GM21381 (cell line): ENCODE data around the gene ABCC4.

ENCODE experiments used
- ATAC-seq: cut with Tn5 transposase; IDR thresholded peaks from one replicate; pipeline ENCODE4 v1.9.1; 2021; ENCODE audit warnings: mild to moderate bottlenecking, moderate library complexity; ENCODE audit not compliant: unreplicated experiment

ABCC4 gene

DNA sequence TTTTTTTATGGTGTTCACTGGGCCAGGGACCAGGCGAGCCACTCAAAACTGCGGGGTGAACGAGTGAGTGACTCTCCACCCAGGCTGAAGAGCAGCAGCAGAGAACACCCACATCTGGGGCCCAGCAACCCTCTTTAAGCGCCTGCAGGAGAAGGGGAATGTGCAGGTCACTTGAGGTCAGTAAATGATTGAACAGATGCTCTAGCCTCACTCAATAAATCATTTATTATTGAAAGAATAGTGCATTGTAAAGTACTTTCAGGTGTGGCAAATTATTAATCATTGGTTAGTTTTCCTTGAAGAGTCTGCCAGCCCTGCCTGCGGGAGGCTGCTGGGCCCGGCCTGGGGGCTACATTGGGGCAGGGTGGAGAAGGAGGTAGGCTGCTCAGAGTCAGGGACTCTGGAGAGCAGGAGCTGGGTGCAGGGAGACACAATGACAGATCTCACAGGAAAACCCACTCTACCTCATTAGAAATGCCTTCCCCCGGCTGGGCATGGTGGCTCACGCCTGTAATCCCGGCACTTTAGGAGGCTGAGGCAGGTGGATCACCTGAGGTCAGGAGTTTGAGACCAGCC lies 42.5 kb downstream of the ABCC4 start:
- peak; percentile 53 for ATAC-seq

DNA sequence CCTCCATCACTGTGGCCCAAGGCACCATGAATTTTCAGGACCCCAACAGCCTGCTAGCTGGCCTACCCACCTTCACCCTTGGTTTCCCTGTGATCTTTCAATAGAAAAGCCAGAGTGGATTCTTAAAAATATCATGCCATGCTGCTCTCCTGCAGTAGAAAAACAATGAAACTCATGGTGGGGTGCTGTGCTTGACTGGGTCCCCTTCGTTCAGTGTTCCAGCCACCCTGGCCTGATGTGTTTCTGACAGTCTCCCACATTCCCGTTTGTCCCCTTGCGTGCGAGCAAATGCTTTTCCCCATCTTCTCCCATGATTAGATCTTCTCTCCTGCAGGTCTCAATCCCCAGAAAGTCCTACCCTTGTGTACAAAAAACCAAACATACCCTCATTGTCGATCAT lies 43.2 kb downstream of the ABCC4 start:
- ATAC-seq = no peak

DNA sequence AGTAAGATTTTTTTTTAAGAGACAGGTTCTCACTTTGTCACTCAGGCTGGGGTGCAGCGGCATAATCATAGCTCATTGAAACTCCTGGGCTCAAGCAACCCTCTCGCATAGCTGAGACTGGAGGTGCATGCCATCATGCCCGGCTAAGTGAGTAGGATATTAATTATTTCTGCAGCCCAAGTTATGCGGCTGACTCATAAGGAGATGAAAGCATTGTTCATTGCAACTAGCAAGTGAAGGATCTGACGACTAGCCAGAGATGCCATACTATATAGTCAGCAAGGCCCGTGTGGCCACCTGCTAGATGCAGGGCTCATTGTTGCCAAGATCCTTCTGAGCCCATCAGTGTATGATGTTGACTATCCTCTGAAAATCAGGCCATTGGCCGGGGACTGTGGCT lies 45.2 kb downstream of the ABCC4 start:
- no peak for ATAC-seq

DNA sequence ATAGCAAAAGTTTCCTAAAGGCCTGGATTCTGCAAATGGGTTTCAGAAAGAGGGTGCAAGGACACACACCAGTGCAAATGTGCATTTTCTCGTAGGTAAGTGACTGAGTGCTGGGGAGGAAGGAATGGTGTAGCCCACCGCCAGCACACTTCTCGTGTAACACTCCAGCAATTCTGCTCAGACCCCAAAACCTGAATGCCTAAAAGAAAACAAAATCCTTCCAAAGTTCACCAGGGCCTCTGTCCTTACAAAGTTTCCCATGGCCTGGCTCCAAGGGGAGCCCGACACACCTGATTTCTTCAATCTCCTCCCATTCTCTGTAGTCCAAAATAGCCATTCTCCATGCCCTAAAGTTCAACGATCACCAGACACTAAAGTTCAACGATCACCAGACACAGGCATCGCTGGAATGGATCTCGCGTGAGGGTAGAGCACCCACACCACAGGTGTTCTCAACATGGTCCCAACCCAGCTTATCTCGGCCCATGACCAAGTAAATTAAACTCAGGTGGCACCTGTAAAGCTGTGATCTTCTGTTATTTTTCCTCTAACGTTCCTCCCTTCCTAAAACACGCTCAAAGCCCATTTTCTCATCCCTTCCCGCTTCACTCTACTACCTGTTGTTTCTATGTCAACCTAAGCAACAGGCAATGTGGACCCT lies 46.0 kb downstream of the ABCC4 start:
- ATAC-seq = no peak

DNA sequence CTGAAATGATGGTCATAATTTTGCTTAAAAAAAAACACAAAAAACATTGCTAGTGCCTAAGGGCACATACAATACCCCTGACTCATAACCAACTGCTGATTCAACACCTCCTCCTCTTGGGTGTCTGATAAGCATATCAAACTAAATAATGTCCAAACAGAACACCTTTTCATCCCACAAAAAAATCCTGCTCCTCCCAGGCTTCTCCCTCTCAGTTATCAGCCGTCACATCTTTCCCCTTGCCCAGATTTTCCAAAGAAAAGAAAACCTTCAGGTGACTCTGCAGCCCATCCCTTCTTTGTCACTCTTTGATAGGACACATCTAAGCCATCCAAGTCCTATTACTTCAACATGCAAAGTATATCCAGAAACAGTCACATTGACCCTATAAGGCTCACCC lies 46.9 kb downstream of the ABCC4 start:
- no peak for ATAC-seq

DNA sequence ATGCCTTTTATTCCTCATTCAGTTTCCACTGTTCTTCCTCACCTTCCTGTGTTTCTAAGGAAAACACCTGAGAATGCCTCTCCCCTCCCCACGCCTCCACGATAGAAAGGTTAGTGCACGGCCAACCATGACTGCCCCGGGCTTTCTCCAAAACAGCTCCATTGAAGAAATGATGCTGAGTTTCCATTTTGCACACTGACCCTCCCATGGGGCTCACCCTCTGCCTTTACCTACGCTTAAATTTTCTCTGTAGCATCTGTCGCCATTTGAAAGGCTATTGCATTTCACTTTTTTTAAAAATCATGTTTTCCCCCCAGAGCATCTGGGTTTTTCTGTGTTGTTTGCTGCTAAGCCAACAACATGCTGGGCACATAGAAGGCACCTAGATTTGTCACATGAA lies 48.2 kb downstream of the ABCC4 start:
- no peak for ATAC-seq

DNA sequence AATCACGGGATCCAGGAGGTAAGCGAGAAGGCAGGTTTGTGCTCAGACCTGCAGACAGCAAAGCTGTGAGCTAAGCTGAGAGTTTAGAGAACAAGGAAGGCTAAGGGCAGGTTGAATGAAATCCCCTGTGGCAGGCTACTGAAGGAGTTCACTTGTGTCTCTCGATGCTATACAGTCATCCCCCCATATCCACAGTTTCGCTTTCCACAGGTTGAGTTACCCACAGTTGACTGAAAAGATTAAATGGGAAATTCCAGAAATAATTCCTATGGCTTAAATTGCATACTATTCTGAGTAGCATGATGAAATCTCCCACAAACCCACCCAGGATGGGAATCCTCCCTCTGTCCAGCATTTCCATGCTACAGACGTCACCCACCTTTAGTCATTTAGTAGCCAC lies 49.6 kb downstream of the ABCC4 start:
- peak; percentile 39 for ATAC-seq

DNA sequence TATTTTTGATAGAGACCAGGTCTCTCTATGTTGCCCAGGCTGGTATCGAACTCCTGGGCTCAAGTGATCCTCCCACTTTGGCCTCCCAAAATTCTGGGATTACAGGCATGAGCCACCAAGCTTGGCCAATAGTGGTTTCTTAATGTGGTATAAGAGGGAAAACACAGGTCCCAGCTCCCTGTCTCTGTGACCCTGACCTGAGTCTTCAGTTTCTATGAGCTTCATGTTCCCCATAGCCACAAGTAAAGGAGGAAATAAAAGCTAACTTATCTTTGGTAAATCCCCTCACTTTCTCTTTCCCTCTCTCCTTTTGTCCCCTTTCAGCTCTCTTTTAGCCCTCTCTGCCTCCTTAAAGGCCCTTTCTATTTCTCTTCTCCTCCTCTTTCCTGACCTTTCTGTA lies 50.3 kb downstream of the ABCC4 start:
- ATAC-seq = peak; percentile 47

DNA sequence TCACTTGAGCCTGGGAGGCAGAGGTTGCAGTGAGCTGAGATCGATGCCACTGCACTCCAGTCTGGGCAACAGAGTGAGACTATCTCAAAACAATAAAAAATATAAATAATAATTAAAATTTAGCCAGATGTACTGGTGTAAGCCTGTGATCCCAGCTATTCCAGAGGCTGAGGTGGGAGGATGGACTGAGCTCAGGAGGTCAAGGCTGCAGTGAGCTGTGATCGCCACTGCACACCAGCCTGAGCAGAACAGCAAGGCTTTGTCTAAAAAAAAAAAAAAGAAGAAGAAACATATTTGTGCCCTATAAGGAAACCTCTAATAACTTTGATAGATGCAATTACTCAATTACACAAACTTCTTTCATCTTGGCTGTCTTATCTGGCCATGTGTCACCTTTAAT lies 52.3 kb downstream of the ABCC4 start:
- no peak for ATAC-seq

DNA sequence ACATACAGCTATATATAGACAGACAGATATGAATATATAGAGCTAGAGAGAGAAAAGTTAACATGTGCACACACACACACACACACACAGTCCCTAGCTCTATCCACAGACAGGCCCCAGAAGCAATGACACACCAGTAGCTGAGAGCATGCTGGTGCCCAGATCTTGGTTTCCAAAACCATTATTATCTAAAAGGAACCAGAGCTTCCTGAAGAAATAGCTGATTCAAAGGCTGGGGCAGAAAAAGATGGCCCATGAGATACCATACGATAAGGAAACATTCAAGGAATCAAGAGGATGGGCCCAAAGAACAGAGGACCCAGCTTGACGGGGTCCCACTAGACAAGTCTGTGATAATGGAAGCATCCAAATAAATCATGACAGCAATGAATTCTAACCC lies 53.4 kb downstream of the ABCC4 start:
- ATAC-seq = no peak

DNA sequence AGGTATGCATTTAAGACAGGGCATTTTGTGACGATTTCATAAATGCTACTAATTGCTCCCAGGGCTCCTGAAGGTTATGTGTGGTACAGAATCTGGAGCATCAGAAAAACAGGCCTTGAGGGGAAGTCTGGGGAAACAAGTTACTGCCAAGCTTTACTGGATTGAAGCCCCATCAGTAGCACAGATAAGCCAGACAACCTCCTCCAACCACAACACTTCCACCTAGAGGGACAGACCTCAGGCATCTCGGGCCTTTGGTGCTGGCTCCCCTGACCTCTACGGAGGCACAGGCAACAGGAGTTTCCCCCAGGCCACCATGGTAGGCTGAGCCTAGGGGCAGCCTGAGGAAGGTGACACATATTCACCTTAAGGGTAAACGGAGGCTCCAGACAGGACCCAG lies 54.1 kb downstream of the ABCC4 start:
- no peak for ATAC-seq

DNA sequence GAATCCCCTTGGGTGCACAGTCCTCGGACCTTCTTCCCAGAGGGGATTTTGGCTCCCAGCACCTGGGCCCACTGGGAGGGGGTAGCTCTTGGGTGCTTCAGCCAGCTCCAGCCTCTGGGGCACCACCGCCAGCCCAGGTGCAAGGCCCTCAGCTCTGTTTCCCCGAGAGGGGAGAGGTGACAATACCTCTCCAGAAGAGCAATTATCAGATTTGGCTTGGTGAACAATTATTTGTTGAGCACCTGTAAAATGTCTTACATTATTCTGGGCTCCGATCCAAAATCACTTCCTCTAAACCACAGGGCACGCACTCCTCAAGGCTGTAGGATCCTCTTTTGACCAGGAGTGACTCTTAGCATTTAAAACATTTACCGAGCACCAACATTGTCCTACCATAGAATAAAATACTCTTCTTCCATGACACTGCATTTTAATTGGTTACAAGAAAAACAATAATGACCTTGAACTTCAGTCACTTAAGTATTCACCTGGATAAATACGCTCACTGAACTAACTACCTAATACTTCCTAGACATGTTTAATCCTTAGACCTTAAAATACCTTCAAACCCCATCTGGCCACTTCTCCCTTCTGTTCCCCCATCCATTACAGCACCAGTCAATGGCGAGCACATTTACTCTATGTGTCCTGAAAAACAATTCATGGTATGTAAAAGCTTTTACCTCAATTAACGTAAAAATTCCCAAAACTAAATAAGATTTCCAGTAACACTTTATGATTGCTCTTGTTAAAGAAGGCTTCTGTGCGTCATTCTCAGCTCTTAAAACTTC lies 54.8 kb downstream of the ABCC4 start:
- no peak for ATAC-seq

DNA sequence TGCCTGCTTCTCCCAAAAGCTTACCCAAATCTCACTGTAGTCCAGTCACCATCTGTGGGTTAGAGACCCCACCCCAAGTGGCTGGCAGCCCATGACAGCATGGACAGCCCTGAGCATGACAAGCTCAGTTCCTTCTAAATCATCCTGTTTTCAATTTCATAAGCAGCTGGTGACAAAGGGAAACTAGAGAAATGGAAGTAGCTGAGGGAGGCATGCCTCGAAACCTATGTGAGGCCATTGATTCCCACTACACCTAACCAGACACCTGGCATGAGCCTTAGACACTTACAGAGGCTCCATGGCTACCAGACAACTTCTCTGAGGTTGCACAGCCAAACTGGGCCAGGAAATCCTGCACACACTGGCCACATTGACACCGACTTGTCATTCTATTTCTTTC lies 56.2 kb downstream of the ABCC4 start:
- ATAC-seq = no peak

DNA sequence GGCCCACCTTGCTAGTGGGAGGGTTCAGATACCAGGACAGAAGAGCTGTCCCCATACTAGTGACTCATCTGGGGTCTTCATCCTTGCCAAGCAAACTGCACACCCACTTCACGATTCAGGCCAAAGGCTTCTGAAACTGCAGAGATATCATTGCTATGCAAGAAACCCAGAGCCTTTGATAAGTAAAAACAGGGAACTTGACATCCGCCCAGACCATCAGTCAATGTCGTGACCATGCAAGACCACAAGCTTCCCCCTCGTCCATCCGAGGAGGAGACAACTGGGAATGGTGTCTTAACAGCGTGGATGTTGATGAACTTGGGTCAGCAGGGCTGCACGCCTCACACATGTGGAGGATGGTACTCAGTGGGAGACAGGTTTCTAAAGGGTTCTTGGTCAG lies 58.0 kb downstream of the ABCC4 start:
- no peak for ATAC-seq

DNA sequence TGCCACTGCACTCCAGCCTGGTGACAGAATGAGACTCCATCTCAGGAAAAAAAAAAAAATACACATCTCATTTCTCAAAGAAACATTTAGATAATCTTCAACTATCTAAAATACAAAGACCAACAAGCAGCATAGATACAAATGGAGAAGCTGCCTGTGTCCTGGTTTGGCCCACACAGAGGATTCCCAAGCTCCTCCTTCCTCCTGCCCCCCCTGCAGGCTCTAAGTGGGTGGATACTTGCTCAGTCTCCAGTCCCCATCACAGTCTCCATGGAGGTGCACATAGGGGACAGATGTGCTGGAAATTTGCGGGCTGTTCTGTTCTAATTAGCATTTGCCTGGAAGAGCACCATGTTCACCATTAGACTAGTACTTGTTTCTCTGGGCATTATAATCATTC lies 59.9 kb downstream of the ABCC4 start:
- ATAC-seq = no peak

DNA sequence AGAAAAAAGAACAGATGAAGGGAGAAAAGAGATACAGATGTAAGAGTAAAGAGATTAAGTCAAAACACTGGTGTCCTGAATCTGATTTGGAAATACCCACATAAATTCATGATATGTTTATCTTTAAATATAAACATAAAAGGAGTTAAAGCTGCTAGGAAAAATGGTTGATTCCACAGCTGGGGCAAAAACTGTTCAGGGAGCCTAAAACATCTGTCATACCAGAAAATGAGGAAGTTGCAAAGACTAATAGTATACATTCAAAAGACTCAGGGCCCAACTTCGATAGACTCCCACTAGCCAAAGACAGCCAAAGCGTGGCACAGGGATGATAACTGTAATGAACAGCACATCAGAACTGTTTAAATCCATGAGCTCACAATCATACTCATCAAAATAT lies 62.0 kb downstream of the ABCC4 start:
- peak; percentile 60 for ATAC-seq

DNA sequence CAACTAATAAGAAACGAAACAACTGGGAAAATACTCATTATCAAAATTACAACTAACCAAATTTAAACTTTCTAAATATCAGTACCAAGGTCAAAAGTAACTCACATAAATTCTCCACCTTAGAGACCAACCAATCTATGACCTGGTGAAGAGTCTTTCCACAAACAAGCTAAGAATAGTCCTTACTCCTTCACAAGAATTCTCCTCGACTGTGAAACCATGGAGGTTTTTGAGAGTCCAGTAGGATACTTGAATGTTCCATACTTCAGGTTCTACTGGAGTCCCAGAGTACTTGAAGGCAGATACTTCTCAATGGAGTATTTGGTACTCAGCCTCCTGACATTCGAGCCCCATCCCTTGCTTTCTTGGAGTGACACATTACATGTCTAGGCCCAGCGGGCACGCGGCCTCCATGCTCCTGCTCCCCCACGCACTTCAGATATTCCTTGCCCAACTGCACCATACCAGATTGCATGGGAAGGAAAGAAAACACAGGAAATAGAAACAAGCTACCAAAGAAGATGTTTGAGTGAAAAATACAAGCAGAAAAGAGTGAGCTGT lies 63.9 kb downstream of the ABCC4 start:
- ATAC-seq = no peak

DNA sequence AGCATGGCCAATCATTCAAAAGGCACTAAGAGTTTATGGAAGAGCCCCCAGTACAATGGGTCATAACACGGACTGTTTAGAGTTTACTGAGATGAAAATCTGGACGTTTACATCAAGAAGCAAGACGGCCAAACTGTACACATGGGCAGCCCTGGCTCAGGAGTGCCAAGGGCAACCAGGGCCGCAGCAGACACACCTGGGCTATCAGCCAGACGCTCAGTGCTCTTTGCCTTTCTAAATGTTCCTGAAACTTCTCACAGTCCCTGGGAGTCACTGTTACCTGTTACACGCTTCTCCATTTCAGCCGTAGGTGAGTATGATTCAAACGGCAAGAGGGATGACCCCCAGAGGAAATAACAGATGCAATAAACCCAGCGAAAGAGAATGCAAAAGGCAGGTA lies 64.5 kb downstream of the ABCC4 start:
- ATAC-seq = no peak

DNA sequence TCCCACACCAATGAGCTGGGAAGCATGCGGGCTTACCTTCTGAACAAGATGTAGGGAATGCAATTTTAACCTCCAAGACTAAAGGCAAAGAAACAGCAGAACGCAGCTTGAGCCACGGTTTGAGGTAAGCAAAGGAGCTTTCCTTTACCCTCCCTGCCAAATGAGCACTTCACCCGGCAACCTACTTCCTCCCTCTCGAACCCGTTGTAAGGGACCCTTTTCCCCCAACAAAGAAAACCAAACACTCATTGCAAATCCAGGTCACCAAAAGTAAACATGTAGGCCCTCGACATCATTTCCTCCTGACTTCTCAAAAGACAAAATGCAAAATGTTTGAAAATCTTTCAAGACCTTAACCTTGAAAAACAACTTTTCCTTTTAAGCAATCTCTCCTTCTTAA lies 65.3 kb downstream of the ABCC4 start:
- no peak for ATAC-seq

DNA sequence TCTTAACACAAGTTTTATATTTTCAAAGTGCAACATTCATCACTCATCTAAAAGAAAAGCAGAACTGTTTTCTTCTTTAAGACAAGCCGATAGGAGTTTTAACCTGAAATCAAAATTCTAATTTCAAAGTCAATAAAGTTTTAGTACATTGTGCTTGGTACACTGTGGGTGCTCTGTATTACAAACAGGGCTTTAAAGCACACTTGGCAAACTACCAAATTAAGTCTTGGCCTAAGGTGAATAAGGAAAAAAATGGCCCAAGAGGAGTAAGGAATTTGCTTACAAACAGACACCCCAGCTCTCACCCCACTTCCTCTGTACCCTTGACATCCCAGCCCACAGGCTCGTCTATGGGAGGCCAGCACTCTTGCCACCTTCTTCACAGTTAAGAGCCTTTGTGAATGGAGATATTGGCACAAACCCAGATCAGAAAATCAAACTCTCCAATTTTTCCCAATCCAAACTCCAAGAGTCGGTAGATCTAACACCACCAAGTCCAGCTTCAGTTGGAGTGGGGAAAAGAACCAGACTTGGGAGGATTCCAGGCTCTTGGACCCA lies 66.0 kb downstream of the ABCC4 start:
- no peak for ATAC-seq

DNA sequence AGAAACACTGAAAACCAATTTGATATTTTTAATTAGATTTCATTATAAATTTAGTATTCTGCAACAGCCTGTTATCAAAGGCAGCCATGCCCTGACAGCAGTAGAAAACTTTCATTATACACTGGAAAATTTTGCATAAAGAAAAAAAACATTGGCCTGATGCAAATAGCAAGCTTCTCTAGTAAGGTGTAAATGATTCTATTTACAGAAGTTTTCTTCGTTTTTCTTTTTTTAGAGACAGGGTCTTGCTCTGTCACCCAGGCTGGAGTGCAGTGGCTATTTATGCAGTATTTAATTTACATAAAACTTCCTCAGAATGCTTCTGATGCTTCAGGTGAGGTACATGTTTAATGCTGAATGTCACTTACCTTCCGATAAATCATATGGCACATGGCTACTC lies 67.0 kb downstream of the ABCC4 start:
- peak; percentile 76 for ATAC-seq
